Measurements from ENCODE around the gene TIE1.
A peak's percentile ranks its signal among the peaks of the same experiment; 100 is the strongest.

Gene TIE1

DNA sequence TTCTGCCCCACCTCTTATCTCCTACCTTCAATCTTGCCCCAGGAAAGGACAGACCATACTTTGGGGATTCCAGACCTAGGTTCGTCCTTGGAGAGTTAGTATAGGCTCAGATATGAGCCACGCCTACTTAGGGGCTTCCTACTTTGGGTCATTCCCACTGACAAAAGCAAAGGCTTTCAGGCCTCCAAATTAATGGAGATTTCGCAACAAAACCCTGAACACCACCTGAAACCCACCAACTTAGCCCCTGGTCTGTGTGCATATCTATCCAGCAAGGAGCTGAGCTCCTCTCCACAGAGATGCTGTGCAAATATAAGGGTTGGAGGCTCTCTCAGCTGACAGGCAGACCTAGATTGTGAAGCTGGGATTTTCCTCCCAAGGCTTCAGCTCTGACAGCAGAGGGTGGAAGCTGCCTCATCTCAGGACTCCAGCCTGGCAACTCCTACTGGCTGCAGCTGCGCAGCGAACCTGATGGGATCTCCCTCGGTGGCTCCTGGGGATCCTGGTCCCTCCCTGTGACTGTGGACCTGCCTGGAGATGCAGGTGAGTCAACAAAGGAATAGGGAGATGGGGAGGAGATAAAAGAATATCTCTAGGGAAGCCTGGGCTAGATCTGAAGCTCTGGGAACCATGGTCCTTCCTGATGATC lies 38.9 kb downstream of the TIE1 start:
- no peak for DNase-seq

DNA sequence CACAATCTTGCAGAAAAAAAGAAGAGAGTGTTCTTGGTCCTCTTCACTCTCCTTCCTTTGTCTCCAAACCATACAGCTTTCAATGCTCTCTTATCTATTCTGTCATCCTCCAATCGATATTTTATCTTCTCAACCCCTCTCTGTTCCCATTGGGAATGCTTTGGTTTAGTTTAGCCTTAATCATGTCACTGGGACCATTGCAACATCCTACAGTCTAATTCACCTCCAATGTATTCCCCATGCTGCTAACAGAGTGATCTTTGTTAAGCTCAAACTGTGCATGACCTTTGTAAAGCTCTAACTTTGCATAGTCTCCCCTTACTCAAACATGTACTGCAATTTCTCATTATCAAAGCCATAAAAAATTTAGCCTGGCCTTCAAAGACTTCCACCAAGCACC lies 39.8 kb downstream of the TIE1 start:
- DNase-seq: no peak

- DNase-seq: no peak
These were observed 43.6 kb downstream of the TIE1 start for GRCh38 chr1:43344267-43344850.

DNA sequence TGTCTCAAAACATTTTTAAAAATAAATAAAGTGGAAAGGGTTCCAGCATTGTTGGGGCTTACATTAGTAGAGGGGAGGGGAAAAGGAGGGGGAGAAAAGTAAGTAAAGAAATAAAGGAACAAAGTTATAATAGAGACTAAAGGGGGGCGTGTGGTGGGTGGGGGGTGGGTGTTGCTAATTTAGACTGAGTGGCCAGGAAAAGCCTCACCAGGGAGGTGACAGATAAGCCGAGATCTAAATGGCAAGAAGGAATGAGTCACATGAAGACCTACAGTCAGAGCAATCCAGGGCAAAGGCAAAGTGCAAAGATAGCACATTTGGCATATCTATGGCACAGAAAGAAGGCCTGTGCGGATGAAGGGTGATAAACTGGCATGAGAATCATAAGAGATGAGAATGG lies 44.3 kb downstream of the TIE1 start:
- no peak for DNase-seq

DNA sequence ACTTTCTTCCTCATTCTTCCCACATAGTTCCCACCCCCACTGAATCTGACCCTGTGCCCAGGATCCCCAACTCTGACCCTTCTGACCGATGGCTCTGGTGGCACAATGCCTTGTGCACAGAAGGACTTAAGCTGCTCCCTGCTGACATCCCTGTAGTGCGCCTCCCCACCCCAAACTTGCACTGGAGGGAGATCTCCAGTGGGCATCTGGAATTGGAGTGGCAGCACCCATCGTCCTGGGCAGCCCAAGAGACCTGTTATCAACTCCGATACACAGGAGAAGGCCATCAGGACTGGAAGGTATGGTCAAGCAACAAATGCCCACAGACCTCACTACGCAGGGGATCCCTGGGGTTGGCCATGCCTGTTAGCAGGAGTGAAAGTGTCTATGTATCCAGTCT lies 45.9 kb downstream of the TIE1 start:
- no peak for DNase-seq

GRCh38 chr1:43348343-43348808 lies 47.6 kb downstream of the TIE1 start:
- no peak for DNase-seq

- no peak for DNase-seq
These were observed 48.2 kb downstream of the TIE1 start for GRCh38 chr1:43348809-43349593.

DNA sequence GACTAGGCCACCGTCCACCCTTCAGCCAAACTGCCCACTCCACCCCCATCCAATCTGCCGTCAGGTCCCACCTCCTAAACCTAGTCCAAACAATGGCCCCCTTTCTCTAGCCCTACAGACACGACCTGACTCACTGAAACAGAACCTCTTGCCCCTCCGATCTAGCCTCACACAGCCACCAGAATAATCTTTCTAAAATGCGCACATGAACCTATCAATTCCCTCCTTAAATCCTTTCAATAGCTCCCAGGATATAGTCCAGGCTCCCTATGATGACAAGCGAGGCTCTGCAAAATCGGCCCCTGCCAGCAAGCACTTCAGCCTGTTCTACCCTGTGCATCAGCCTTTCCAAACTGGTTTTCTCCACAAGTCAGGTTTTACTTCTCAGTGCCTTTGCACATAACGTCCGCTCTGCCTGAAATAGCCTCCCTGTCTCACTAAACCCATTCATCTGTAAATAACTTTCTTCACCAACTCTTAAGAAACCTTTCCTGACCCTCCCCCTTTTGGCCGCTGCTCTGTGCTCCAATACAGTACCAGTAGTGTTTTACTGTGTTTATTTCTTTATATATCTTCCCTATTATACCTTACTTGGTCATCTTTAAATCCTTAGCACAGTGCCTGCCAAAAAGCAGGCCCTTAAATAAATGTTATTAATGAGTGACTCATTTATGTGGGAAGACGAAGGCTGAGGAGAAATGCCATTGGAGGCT lies 49.0 kb downstream of the TIE1 start:
- no peak for DNase-seq

DNA sequence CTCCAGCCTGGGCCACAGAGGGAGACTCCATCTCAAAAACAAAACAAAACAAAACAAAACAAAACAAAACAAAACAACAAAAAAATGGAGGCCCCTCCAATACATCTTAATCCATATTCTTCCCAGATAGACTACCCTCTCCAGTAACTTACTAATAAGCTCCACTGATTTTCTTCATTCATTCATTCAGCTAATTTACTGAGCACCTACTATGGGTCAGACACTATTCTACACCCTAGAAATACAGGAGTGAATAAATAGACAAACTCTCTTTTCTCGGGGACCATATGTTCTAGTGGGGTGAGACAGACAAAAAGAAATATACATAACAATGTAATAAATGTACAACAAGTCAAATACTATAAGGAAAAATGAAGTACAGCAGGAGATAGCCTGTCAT lies 50.2 kb downstream of the TIE1 start:
- no peak for DNase-seq

- no peak for DNase-seq
These were observed 50.9 kb downstream of the TIE1 start for GRCh38 chr1:43351421-43352350.

GRCh38 chr1:43352351-43352705 lies 51.5 kb downstream of the TIE1 start:
- DNase-seq: no peak

DNA sequence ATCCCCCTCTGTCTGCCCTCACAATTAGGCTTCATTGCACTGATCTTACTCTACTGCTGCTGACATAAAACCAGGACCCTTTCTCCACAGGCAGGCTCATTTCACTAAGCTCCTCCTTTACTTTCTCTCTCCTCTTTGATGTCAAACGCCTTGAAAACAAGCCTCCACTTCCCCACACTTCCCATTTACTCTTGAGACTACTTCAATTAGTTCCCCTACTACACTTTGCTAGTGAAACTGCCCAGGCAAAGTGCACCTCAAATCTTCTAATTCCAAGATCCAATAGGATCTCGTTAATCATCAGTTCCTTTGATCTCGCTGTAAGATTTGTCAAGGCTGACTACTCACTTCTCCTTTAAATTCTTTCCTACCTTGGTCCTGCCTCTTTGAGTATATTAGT lies 52.1 kb downstream of the TIE1 start:
- DNase-seq: no peak

GRCh38 chr1:43354471-43354870 lies 53.7 kb downstream of the TIE1 start:
- no peak for DNase-seq

DNA sequence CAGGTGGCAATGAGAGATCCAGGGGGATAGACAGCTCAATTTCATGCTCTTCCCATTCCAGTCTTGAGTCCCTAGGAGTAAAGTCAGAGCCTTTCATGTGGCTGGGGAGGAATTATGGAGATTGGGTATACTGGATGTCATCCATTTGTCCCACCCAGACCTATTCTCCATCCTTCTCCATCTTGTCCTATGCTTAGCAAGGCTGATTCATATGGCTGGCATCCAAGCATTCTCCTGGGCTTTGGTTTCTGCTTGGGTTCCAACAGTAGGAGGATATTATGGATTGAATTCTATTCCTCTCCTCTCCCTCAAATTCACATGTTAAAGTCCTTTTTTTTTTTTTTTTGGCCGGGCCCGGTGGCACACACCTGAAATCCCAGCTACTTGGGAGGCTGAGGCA lies 54.2 kb downstream of the TIE1 start:
- DNase-seq: no peak

DNA sequence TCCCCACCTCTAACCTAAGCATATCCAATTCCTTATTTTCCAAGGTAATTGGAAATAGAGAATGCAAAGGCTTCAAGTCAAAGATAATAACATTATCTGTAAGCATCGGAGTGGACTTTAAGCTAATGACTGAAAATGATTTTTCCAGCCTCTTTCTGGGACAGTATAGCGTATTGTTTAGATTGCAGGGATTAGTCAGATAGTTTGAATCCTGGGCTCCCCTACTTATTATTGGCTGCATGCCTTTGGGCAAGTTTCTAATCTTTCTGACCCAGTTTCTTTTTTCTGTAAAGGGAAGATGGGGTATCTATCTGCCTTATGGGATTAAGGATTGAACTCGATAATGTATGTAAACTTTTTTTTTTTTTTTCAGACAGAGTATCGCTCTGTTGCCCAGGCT lies 56.5 kb downstream of the TIE1 start:
- no peak for DNase-seq

DNA sequence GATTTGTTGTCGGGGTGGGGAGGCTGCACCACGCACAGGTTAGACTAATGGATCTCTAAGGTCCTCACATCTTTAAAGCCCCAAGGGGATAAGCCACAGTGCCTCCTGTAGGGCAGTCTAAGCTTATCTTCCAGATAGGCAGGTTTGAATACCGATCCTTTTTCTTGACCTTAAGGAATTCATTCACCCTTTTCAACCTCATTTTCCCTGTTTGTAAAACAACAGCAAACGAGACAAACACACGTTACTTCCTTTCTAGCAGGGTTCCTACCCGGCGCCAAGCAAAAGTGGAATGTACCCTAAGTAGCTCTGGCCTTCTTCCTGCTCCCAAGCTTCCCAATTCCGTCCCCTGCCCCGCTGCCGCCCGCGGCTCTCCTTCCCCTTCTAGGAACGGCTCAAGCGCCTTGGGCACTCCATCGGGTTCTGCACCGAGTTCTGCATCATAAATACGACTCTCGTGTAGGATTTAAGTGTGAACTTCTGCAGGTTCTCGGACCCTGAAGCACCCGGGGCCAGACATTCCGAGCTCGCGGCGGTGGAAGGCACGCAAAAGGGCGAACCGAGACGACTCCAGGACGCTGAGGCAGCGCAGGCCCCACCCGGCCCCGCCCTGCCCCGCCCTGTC lies 57.5 kb downstream of the TIE1 start:
- no peak for DNase-seq

- DNase-seq: peak; percentile 97
These were observed 58.2 kb downstream of the TIE1 start, which contains the start of gene CDC20 for GRCh38 chr1:43358746-43359693. TSS of gene CDC20 (plus strand) at chr1:43358981. CDS start at chr1:43359216, 235 bp downstream.

DNA sequence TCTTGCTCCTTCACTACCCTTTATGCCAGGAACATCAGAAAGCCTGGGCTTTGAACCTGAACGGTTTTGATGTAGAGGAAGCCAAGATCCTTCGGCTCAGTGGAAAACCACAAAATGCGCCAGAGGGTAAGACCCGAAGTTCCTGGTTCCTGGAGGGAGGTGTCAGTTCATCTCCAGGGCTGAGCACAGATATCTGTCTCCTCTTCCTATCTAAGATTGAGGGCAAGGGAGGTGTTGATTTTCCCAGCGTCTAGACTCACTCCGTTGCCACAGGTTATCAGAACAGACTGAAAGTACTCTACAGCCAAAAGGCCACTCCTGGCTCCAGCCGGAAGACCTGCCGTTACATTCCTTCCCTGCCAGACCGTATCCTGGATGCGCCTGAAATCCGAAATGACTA lies 58.9 kb downstream of the TIE1 start:
- no peak for DNase-seq

- DNase-seq: no peak
These were observed 59.8 kb downstream of the TIE1 start for GRCh38 chr1:43360616-43361015.

GRCh38 chr1:43363283-43363934 lies 62.6 kb downstream of the TIE1 start:
- DNase-seq: no peak
